Stimulated activated CD8-positive, alpha-beta memory T cell treated with anti-CD3 and anti-CD28 coated beads, Interleukin-7, amount 100 ng/mL, for 24 hours (primary cell): Measurements from ENCODE around the gene BIRC3.
A peak's percentile ranks its signal among the peaks of the same experiment; 100 is the strongest.
"Not testable (repeated sequence)": the region's sequence is repeated elsewhere in the genome, so short reads cannot be mapped to it uniquely, and the experiment has no call there.

Experiments
- DNase-seq: peaks from one replicate; pipeline ENCODE4 v3.0.0-alpha.2; 2020; ENCODE audit warnings: low read depth

The BIRC3 gene

DNA sequence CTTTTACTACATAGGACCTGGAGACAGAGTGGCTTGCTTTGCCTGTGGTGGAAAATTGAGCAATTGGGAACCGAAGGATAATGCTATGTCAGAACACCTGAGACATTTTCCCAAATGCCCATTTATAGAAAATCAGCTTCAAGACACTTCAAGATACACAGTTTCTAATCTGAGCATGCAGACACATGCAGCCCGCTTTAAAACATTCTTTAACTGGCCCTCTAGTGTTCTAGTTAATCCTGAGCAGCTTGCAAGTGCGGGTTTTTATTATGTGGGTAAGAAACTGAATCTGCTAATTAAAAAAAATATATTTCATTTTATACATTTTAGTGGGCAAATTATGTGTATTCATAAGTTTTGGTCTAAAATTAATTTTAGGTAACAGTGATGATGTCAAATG is 7.8 kb downstream of the BIRC3 start:
- DNase-seq: no peak

DNA sequence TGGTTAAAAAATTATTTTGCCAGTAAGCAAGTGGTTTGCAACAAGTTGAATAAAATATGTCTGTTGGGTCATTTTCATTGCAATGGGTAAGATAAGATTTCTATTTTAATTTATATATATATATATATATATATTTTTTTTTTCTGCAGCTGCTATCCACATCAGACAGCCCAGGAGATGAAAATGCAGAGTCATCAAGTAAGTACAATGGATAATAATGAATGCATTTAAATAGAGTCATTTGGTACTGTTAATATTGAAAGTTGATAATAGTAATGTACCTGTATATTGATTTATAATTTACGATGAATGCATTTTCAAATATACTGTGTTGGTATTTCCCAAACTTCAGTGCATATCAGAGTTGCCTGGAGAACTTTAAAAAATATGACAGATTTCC is 11.5 kb downstream of the BIRC3 start:
- DNase-seq: no peak

DNA sequence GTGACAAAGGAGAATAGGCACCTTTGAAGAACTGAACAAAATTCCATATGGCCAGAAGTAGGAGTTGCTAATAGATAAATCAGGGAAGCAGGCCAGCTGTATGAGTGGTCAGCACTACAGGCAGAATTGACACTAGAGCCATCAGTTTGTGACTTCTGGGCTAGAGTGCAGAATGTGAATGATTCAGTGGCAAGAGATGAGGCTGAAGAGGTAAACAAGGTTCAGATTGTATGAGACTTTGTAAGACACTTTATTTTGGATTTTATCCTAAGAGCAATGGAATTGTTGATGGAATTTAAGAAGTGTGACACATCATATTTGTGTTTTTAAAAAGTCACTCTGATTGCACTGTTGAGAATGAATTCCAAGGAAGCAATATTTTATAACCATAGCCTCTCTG is 12.9 kb downstream of the BIRC3 start:
- no peak for DNase-seq

DNA sequence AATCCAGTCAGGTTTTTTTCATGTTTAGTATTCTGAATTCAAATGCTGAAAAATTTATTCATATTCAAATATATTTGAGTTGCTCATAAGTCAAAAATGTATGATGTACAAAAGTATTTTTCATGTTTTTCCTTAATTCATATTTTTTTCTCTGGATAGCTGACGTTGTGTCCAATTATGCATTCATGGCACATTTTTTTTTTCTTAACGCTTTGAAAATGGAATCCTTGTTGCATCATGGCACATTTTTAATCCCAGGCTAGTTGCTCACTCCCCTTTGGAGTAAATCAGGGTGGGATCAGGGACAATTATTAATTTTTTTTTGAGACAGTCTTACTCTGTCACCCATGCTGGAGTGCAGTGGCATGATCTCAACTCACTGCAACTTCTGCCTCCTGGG is 14.1 kb downstream of the BIRC3 start:
- DNase-seq: no peak

DNA sequence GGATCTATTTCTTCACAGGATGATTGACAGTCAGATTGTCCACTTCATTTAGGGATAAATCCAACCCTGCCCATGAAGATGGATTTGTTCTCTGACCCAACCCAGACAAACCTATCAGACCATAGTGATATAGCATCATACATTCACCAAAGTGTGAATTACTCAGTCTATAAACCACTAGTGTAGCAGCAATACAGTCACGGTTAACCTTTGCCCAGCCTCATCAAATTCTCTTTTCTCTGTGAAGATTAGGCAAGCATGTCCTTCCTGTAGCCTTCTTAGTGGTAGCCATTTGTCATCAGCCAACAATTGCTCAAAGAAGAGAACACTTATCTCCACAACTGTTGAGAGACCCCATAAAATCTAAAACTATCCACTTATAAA is 15.3 kb downstream of the BIRC3 start:
- DNase-seq: no peak

DNA sequence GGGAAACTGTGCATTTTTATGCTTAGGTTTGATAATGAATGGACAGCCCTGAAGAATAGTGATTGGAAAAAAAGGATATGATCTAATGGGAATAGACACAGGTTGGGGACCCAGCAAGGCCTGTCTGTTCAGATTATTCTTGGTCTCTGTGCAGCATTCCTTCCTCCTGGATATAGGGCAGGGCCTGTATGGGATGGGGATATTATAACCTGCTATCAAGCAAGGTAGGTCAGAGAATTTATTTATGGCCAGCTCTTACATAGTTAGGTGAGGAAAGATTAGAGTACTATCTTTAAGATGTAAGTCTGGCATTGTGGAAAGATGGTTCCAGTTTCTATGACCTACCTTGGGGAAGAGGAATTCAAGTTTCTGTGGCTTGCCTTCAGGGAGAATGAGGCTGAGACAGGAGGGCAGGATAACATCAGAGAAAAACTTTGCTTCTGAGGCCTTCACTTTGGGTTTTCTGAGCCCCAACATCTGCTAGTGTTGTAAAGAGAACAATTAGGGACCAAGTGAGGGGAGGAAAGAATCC is 21.3 kb downstream of the BIRC3 start:
- no peak for DNase-seq

DNA sequence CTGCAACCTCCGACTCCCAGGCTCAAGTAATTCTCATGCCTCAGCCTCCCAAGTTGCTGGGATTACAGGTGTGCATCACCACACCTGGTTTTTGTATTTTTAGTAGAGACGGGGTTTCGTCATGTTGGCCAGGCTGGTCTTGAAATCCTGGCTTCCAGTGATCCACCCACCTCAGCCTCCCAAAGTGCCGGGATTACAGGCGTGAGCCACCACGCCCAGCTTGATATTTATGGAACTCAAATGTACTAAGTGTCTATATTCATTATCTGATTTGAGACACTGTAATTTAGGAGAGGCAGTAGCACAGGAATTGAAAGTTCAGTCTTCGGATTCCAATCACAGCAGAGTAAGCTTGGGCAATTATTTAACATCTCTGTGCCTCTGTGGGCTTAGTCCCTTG is 24.0 kb downstream of the BIRC3 start:
- not testable (repeated sequence) for DNase-seq

DNA sequence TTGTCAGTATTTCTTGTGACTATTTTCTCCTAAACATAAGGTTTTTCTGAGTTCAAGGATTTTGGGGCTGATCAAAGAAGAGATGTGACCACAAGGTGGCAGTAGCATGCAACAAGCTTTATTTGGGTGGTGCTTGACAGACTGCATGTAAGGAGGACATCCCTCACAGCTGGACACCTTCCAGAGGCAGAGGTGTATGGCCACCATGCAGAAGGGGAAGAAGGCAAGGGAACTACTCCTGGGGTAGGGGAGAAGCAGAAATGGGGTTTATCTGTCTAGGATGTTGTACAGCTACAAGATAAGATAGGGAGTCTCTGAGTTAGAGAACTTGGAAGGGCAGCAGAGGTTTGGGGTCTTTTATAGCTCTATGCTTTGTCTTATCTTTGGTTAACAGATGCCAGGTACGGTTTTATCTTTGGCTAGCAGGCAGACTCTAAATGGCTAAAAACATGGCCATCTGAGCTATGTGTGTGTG is 24.6 kb downstream of the BIRC3 start:
- DNase-seq: no peak

DNA sequence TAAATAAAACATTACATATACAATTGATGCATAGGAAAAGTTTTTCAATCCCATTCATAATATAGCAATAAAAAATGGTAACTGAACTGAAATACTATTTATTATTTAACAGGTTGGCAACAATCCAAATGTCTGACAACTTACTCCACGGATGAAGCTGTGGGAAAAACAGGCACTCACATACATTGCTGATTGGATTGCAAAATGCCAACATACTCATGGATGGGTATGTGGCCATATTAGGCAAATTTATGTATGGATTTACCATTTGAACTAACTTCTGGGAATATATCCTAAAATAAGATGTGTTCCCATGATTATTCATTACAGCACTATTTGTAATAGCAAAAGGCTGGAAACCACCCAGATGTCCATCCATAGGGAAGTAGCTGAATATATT is 26.5 kb downstream of the BIRC3 start:
- DNase-seq: no peak

DNA sequence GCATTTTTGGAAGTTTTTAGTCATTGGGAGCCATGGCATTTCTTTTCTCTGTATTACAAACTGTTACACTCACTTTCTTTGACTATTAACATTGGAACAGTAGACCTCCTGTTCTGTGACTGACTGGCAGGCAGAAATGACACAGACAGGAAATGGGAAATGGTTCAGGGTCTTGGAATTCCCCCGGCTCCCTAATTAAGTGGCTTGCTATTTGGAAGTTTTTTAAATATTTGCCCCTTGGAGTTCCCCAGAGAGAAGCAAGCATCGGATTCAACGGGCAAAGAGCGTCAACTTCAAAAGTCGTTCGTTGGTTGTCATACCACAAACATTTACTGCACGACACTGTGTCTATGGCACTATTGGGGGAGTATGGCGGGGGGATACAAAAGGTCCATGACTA is 28.6 kb downstream of the BIRC3 start:
- DNase-seq: no peak

DNA sequence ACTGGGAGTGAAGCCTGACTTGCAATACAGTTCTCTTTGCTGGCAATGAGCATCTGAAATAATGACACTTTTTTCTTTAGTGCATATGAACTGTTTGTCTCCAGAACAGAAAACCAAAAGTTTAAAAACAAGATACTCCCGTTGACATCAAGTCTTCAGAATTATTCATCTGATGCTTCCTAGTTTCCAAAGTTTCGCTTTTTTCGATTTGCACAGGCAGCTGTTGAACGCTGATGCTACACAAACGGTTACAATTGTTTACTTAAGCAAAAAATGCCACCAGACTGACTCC is 29.1 kb downstream of the BIRC3 start:
- DNase-seq: no peak

DNA sequence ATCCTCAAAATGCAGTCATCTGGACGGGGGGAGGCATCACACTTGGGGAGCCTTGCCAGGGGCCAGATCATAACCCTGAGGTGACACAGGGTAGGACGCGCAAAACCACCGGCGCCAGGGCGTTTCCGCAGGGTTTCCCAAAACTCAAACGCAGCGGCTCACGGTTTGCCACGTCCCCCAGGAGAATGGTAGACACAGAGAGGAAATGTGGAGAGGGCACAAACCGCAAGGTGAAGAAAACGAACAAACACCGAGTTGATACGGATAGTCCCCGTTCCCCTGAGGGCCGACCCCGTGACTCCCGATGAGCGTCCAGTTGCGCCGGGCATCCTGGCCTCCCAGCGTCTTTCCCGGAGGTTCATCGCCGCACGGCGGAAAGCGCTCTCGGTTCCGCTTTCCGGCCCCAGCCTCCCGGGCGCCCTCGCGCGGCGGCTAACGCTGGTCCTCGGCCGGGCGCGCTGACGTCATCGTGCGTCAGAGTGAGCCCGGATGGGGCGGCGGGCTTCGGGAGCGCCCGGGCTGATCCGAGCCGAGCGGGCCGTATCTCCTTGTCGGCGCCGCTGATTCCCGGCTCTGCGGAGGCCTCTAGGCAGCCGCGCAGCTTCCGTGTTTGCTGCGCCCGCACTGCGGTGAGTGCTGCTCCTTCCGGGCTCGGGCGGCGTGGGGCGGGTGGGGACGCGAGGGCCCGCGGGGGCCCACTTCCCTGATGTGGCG is 29.6 kb downstream of the BIRC3 start, which contains the start of gene BIRC2:
Gene BIRC2, plus strand, starts transcription at position 467 of the 714 bp plus-strand sequence. CDS start 2,641 bp downstream, outside the sequence.
- DNase-seq: peak; percentile 83

DNA sequence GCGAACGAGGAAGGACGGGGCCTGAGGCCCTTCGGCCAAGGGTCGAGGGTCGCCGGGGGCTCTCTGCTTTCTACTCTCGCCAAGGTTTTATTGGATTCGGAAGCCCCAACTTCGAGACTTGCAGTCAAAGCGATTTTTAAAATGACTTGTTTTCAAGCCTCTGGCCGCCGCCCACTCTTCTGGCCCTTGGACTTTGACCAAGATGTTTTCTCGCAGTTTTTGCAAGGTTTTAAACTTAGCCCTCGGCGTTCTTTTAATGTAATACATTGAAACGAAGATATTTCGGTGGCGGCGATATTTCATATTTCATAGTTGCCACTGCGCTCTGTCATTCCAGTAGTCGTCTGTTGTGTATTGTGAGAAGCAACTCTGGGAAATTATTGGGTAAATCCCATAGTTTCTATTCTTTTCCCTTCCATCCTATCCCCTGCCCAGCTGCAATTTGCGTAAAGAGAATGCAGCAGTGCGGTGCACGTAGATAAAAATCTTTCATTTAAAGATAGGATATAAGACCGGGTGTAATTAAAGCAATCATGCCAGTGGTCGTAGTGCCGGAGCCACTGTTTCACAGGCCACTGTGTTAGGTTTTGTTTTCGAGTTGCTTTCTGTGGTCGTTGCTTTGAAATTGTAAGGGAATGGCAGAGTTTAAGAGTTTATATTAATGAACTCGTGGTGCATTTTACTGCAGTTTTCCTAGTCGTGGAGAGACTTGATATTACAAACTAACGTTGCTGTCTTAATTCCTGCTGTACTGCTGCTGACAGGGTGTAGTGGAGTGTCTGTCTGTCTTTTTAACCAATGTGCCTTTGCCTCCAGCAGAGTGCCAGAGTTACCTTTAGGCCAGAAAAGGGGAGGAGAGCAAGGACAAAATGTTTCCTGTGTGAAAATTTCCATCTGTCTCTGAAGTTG is 30.4 kb downstream of the BIRC3 start:
- no peak for DNase-seq

DNA sequence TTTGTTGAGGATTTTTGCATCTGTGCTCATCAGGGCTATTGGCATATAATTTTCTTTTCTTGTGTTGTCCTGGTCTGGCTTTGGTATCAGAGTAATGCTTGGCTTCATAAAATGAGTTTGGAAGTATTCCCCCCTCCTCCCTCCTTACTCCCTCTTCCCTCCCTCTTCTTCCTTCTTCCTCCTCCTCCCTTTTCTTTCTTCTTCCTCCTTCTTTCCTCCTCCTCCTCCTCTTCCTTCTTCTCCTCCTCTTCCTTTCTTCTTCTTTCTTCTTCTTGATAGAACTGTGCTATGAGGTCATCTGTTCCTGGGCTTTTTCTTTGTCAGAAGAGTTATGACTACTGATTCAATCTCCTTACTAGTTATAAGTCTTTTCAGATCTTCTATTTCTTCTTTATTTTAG is 39.8 kb downstream of the BIRC3 start:
- DNase-seq: no peak

DNA sequence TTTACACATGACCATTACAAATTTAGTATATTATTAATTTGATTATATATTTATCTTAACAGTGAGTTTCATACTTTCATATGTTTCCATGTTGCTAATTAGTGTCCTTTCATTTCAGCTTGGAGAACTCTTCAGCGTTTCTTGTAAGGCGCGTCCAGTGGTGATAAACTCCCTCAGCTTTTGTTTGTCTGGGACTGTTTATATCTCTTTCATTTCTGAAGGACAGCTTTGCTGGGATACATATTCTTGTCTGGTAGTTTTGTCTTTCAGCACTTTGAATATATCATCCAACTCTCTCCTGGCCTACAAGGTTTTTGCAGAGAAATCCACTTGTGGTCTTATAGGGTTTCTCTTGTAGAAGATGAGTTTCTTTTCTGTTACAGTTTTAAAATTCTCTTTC is 42.1 kb downstream of the BIRC3 start:
- no peak for DNase-seq

DNA sequence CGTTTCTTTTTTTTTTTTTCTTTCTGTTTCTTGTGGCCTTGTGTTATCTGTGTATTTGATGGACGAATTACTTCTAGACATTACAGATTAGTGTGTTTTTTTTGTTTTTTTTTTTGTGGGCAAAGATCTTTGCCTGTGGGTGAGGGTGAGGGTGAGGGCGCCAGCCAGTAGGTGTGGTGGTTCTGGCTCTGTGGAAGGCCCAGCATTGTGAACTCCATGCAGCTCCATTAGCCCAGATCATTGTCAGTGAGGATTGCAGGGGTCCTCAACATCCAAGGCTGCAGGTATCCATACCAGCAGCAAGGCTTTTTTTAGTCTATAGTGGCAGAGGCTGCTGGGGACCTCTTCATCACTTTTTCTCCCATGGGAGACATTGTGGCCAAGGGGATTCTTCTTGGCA is 43.4 kb downstream of the BIRC3 start:
- no peak for DNase-seq

DNA sequence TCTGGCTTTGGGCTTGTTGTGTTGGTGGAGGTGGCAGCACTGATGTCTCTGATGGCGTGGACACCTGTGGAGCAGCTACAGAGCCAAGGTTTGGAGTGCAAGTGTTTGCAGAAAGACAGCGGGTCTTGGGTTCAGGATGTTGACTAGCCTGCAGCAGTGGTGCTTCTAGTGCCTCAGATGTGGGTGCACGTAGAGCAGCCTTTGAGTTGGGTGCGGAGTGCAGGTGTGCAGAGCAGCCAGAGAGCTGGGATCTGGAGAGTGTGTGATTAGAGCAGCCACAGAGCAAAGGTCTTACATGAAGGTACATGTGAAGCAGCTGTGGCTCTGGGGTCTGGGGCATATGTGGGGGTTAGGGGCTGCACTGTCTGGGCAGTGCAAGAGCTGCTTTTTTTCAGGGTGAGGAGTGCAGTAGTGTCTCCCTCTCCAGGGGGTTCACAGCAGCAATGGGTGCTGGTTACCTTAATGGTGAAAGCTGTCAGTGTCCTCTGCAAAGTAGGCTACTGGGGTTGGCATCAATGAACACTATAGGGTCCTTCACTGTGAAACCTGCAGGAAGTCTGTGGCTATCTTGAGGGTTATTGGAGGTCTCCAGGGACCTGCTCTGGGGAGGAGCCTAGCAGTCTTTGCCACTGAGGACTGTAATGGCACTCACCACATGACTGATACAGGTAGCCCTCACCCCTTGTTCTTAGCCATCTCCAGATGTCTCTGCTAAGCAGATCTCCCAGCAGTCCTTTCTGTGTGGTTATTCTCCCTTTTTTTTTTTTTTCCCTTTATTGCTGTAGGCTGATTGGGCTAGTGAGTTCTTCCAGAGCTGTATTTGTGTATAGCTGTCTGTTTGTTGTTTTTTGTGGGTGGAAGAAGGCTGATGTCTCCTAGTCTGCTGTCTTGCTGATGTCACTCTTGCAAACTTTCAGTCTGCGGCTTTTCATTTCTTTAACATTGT is 44.1 kb downstream of the BIRC3 start:
- DNase-seq: no peak

DNA sequence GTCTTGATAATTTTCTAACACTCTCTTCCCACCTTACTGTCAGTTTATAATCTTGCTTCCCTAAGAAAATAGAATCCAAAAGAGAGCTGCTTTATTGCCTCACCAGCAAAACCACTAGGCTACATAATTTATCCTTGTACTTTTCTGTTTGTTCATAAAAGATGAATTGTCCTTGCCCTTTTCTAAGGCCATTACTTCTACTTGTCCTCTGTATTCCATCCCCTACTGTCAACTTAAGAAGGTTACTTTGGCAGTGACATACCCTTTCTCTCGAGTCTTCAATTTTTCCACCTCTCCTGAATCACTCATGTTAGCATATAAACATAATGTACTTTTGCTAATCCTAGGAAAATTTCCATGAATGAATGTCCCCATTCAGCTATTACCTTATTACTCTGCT is 47.7 kb downstream of the BIRC3 start:
- DNase-seq: no peak

DNA sequence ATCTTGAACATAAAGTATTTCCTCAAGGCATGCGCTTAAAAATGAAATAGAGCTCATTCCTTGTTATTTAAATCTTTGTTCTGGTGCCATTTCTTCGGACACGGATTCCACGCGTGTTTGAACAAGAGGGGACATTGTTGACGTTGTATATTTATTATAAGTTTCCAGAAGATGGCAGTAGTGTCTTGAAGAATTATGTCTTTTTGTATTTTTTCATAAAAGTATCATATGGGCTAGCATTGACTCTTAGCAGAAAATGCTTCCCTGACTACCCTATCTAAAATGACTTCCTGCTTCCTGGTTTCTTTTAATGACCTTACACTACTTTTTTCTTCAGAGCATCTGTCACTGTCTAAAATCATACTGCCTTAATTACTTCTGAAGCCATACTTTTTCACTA is 50.1 kb downstream of the BIRC3 start:
- DNase-seq: no peak

DNA sequence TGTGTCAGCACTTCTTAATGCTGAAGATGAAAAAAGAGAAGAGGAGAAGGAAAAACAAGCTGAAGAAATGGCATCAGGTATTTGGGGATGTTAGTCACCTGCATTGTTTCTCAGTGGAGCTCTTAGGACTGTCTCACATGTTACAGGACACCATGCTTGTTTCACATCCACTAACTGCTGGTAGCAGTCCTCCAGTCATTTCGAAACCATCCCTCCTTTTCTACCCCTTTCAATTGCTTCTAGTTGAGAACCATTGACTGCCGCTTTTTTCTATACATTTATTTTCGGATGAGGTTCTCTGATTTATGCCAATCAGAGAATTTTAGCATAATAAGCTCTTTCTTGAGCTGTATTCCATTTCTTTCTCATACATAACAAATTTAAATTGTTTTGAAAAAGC is 51.2 kb downstream of the BIRC3 start:
- DNase-seq: no peak

DNA sequence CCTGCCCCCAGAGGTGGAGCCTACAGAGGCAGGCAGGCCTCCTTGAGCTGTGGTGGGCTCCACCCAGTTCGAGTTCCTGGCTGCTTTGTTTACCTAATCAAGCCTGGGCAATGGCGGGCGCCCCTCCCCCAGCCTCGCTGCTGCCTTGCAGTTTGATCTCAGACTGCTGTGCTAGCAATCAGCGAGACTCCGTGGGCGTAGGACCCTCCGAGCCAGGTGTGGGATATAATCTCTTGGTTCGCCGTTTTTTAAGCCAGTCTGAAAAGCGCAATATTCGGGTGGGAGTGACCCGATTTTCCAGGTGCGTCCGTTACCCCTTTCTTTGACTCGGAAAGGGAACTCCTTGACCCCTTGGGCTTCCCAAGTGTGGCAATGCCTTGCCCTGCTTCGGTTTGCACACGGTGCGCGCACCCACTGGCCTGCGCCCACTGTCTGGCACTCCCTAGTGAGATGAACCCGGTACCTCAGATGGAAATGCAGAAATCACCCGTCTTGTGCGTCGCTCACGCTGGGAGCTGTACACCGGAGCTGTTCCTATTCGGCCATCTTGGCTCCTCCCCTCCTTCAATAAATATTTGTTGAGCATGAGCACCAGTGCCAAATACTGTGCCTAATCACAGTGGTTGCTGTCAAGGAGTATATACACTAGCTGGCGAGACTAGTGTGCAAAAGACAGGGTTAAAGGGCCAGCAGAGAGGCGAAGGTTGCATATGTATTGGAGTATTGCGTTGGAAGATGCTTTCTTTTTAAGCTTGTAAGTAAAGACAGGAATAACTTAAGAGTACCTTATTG is 57.5 kb downstream of the BIRC3 start:
- not testable (repeated sequence) for DNase-seq
